GM12801 (cell line): ENCODE data around the gene PCDHGB7.
"Not testable (repeated sequence)": the region's sequence is repeated elsewhere in the genome, so short reads cannot be mapped to it uniquely, and the experiment has no call there.

Experiments used
- CTCF ChIP-seq: IDR thresholded peaks from one replicate; pipeline ENCODE4 v1.5.1; 2011; ENCODE audit warnings: control low read depth; ENCODE audit not compliant: insufficient read length; ENCODE audit errors: extremely low read depth

Gene PCDHGB7

GRCh38 chr5:141393267-141393666 is 24.2 kb upstream of the PCDHGB7 start:
- no peak for TF ChIP-seq CTCF

- not testable (repeated sequence) for TF ChIP-seq CTCF
These were observed 19.5 kb upstream of the PCDHGB7 start, which contains the start of gene PCDHGB5 for GRCh38 chr5:141397756-141398551. PCDHGB5 (plus strand) TSS chr5:141397947; CDS start chr5:141398128, 181 bp downstream.

- no peak for TF ChIP-seq CTCF
These were observed 18.9 kb upstream of the PCDHGB7 start for GRCh38 chr5:141398608-141399007.

- no peak for TF ChIP-seq CTCF
These were observed 17.8 kb upstream of the PCDHGB7 start for GRCh38 chr5:141399555-141400258.

- no peak for TF ChIP-seq CTCF
These were observed 14.8 kb upstream of the PCDHGB7 start, which contains the start of gene PCDHGA9 for GRCh38 chr5:141402553-141403243. PCDHGA9 (plus strand) TSS chr5:141402778; CDS start chr5:141402953, 175 bp downstream.

- no peak for TF ChIP-seq CTCF
These were observed 14.1 kb upstream of the PCDHGB7 start for GRCh38 chr5:141403387-141403786.
